ENCODE results near the gene SH2B3.

GRCh38 chr12:111386885-111387284, 18.8 kb upstream of the SH2B3 start:
- TF ChIP-seq SNRNP70 (IDR thresholded peaks at IDR 0.05; ENCODE audit: low read depth, low read length) (no peak), RFX5 (IDR thresholded peaks at IDR 0.05; ENCODE audit: low read depth, low read length) (no peak), ZNF713 (CRISPR knock-in tag; IDR thresholded peaks at IDR 0.05) (no peak), CBX5 (CRISPR knock-in tag; IDR thresholded peaks at IDR 0.05; ENCODE audit: borderline replicate concordance) (no peak), ZEB1 (IDR thresholded peaks at IDR 0.05; ENCODE audit: insufficient replicate concordance, low read depth) (no peak), POLR2A (IDR thresholded peaks at IDR 0.05; ENCODE audit: insufficient read depth in 1 of 2, low read depth in 2 of 2, low read length in 2 of 2) (no peak), BRCA1 (CRISPR knock-in tag; IDR thresholded peaks at IDR 0.05) (no peak), HNF4G (IDR thresholded peaks at IDR 0.05; ENCODE audit: borderline replicate concordance, low read depth, low read length) (no peak), HNF4G (CRISPR knock-in tag; IDR thresholded peaks at IDR 0.05; ENCODE audit: borderline replicate concordance, low read depth) (no peak)

Measured in HepG2 (cell line).